Measurements from ENCODE around the gene CALN1.

The CALN1 gene

DNA sequence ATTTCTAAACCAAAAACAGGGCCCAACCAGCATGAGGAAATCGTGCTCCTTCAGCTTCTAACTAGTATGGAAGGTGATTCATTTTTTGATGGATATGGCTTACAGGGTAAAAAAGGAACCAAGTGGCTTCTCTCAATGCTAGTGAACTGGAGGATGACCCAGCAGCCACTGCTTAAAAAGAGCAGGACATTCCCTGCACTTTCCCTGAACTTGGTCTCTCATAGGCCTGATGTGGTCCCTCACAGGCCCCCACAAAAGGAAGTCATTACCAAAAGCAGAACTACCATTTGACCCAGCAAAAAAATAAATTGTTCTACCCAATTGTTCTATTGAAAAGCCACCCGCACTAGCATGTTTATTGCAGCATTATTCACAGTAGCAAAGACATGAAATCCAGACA lies 188.8 kb downstream of the CALN1 start:
- Histone ChIP-seq H3K4me2 (ENCODE audit: low read length) (no peak overlapping the region), H3K4me1 (no peaks in the 10 kb centered on the region), H3K79me2 (no peaks in the 10 kb centered on the region), H3K27me3 (ENCODE audit: control insufficient read depth, insufficient read depth, low read length) (no peaks in the 10 kb centered on the region), H3K36me3 (ENCODE audit: control insufficient read depth, insufficient read depth, low read length) (no peaks in the 10 kb centered on the region), H2AFZ (no peak overlapping the region), H3K9me3 (ENCODE audit: control insufficient read depth, low read length) (no peaks in the 10 kb centered on the region), H3K27ac (no peak overlapping the region), H3K4me3 (ENCODE audit: low read depth, low read length) (no peak overlapping the region), H3K9ac (no peak overlapping the region)
- TF ChIP-seq, protein P1, sequence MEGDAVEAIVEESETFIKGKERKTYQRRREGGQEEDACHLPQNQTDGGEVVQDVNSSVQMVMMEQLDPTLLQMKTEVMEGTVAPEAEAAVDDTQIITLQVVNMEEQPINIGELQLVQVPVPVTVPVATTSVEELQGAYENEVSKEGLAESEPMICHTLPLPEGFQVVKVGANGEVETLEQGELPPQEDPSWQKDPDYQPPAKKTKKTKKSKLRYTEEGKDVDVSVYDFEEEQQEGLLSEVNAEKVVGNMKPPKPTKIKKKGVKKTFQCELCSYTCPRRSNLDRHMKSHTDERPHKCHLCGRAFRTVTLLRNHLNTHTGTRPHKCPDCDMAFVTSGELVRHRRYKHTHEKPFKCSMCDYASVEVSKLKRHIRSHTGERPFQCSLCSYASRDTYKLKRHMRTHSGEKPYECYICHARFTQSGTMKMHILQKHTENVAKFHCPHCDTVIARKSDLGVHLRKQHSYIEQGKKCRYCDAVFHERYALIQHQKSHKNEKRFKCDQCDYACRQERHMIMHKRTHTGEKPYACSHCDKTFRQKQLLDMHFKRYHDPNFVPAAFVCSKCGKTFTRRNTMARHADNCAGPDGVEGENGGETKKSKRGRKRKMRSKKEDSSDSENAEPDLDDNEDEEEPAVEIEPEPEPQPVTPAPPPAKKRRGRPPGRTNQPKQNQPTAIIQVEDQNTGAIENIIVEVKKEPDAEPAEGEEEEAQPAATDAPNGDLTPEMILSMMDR (IDR thresholded peaks at IDR 0.05) = no peak

DNA sequence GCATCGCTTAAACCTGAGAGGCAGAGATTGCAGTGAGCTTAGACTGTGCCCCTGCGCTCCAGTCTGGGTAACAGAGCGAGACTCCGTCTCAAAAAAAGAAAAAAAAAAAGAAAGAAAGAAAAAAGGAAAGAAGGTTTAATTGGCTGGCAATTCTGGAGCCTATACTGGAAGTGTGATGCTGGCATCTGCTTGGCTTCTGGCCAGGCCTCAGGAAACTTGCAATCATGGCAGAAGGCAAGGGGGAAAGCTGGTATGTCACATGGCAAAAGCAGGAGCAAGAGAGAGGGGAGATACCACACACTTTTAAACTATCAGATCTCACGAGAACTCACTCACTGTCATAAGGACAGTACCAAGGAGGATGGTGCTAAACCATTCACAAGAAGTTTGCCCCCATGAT lies 190.0 kb downstream of the CALN1 start:
- Histone ChIP-seq H3K27me3 (ENCODE audit: control insufficient read depth, insufficient read depth, low read length) (no peaks in the 10 kb centered on the region), H3K4me3 (ENCODE audit: low read depth, low read length) (no peak overlapping the region), H3K4me2 (ENCODE audit: low read length) (no peak overlapping the region), H3K9ac (no peak overlapping the region), H3K27ac (no peak overlapping the region), H3K79me2 (no peaks in the 10 kb centered on the region), H2AFZ (no peak overlapping the region), H3K9me3 (ENCODE audit: control insufficient read depth, low read length) (no peaks in the 10 kb centered on the region), H3K36me3 (ENCODE audit: control insufficient read depth, insufficient read depth, low read length) (no peaks in the 10 kb centered on the region), H3K4me1 (no peaks in the 10 kb centered on the region)
- TF ChIP-seq, protein P1 (IDR thresholded peaks at IDR 0.05) = no peak

DNA sequence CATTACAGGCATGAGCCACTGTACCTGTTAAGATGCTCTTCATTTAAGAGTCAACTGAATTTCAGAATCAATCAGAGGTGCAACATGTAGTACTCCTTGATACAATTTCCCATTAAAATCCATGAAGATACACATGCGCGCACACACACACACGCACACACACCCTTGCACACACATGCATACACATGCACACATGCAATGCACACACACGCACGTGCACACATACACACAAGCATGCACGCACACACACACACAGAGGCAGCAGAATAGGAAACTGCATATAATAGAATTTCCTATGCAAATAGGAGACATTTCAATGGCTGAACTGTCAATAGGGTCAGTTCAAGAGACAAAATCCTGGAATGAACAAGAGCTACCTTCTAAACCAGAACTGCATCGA lies 192.6 kb downstream of the CALN1 start:
- Histone ChIP-seq H3K9me3 (ENCODE audit: control insufficient read depth, low read length) (no peaks in the 10 kb centered on the region), H2AFZ (no peak overlapping the region), H3K79me2 (no peaks in the 10 kb centered on the region), H3K36me3 (ENCODE audit: control insufficient read depth, insufficient read depth, low read length) (no peaks in the 10 kb centered on the region), H3K9ac (no peak overlapping the region), H3K27me3 (ENCODE audit: control insufficient read depth, insufficient read depth, low read length) (no peaks in the 10 kb centered on the region), H3K27ac (no peak overlapping the region), H3K4me2 (ENCODE audit: low read length) (no peak overlapping the region), H3K4me1 (no peaks in the 10 kb centered on the region), H3K4me3 (ENCODE audit: low read depth, low read length) (no peak overlapping the region)
- TF ChIP-seq, protein P1 (IDR thresholded peaks at IDR 0.05) = no peak

DNA sequence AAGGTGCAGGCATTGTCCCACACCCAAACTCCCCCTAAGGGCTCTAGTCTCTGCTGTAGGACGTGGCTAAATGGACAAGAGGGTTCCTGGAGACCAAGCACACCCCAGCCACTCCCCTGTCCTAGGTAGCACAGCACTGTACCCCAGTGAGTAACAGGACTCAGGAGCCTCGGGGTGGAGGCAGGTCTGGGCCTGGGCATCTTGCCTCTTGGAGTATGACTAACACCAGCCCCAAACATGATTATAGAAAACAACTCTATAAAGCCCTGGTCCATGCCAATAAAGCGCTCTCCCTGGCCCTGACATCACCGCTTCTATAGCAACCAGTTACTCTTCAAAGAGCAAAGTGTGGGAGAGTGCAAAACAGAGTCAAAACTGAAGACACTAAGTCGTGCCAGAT lies 195.0 kb downstream of the CALN1 start:
- Histone ChIP-seq H3K27ac (no peak overlapping the region), H3K9me3 (ENCODE audit: control insufficient read depth, low read length) (no peaks in the 10 kb centered on the region)

DNA sequence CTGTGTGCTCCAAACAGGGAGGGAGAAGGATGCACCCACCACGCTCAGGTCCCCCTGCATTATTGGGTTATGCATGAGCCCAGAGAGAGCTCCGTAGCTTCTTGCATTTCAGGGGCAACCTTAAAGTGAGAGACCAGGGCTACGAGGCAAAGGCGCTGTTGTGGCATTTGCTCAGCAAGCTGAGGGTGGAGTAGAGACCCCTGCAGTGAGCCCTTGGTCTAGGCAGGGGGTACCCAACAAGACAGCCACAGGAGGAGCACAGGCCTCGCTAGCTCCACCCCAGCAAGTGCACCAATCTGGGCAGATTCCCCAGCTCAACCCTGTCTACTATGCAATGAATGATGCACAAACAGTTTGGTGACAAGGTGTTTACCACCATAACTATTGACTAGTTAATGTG lies 198.4 kb downstream of the CALN1 start:
- Histone ChIP-seq H3K4me3 (ENCODE audit: low read depth, low read length) (no peak overlapping the region), H3K79me2 (no peaks in the 10 kb centered on the region), H3K27ac (no peak overlapping the region), H3K27me3 (ENCODE audit: control insufficient read depth, insufficient read depth, low read length) (no peaks in the 10 kb centered on the region), H2AFZ (no peak overlapping the region), H3K4me1 (no peaks in the 10 kb centered on the region), H3K9ac (no peak overlapping the region), H3K36me3 (ENCODE audit: control insufficient read depth, insufficient read depth, low read length) (no peaks in the 10 kb centered on the region), H3K9me3 (ENCODE audit: control insufficient read depth, low read length) (no peaks in the 10 kb centered on the region), H3K4me2 (ENCODE audit: low read length) (no peak overlapping the region)
- TF ChIP-seq, protein P1 (IDR thresholded peaks at IDR 0.05) = no peak

More for the DNA sequence above, 195.0 kb downstream of the CALN1 start:
- Histone ChIP-seq H3K4me1 (no peaks in the 10 kb centered on the region), H3K4me3 (ENCODE audit: low read depth, low read length) (no peak overlapping the region), H3K36me3 (ENCODE audit: control insufficient read depth, insufficient read depth, low read length) (no peaks in the 10 kb centered on the region), H3K27me3 (ENCODE audit: control insufficient read depth, insufficient read depth, low read length) (no peaks in the 10 kb centered on the region), H3K9ac (no peak overlapping the region), H3K4me2 (ENCODE audit: low read length) (no peak overlapping the region), H3K79me2 (no peaks in the 10 kb centered on the region), H2AFZ (no peak overlapping the region)
- TF ChIP-seq, protein P1 (IDR thresholded peaks at IDR 0.05) = no peak

Measured in parathyroid adenoma (tissue), 2 donors.